Sigmoid colon (tissue), 4 donors: Measurements from ENCODE around the gene CAPN12.

ENCODE experiments used
- CTCF ChIP-seq, 4 experiments: fragments of 450-650 bp in 3 of 4; fragments of 200-600 bp in 1 of 4; IDR thresholded peaks; one replicate each; pipeline ENCODE4 v1.5.1; 2016 to 2019; ENCODE audit warnings: antibody characterized with exemption in 4 of 4, mild to moderate bottlenecking in 3 of 4, moderate library complexity in 2 of 4
- POLR2A ChIP-seq, 2 donors: fragments of 450-650 bp; IDR thresholded peaks; one replicate each; pipeline ENCODE4 v1.6.1; 2016; ENCODE audit warnings: antibody characterized with exemption in 2 of 2, mild to moderate bottlenecking in 2 of 2, moderate library complexity in 2 of 2
- POLR2AphosphoS5 ChIP-seq, 4 donors: sonication (generic); formaldehyde crosslinking; IDR thresholded peaks; one replicate each; pipeline ENCODE4 v1.6.1; 2017; ENCODE audit warnings: antibody characterized with exemption in 4 of 4

- TF ChIP-seq CTCF (IDR thresholded peaks at IDR 0.05) (no peak), POLR2AphosphoS5 (IDR thresholded peaks at IDR 0.05) (no peak), POLR2A (IDR thresholded peaks at IDR 0.05) (no peak)
These were observed 56.4 kb downstream of the CAPN12 start for GRCh38 chr19:38687837-38688378.
